Activated naive CD8-positive, alpha-beta T cell treated with anti-CD3 and anti-CD28 coated beads, Interleukin-2, amount 50 U/mL, for 24 hours (primary cell): ENCODE data around the gene POLR1G.

Source experiments
- ATAC-seq: fragments of 150-1000 bp; cut with Tn5 transposase; one replicate; pipeline ENCODE4 v1.10.0; 2021
- DNase-seq: peaks from one replicate; pipeline ENCODE4 v3.0.0; 2021
- H3K27ac Mint-ChIP-seq: one replicate; pipeline ENCODE4 v1.8.0; 2021; ENCODE audit warnings: mild to moderate bottlenecking, mixed read lengths
- H3K27me3 Mint-ChIP-seq: one replicate; pipeline ENCODE4 v1.8.0; 2021; ENCODE audit warnings: mixed read lengths
- H3K36me3 Mint-ChIP-seq: one replicate; pipeline ENCODE4 v1.8.0; 2021; ENCODE audit warnings: low read depth, mixed read lengths
- H3K4me1 Mint-ChIP-seq: one replicate; pipeline ENCODE4 v1.8.0; 2021; ENCODE audit warnings: mixed read lengths
- H3K4me3 Mint-ChIP-seq: one replicate; pipeline ENCODE4 v1.8.0; 2021; ENCODE audit warnings: mild to moderate bottlenecking, moderate library complexity, mixed read lengths
- H3K9me3 Mint-ChIP-seq: one replicate; pipeline ENCODE4 v1.8.0; 2021; ENCODE audit warnings: mixed read lengths

The POLR1G gene

GRCh38 chr19:45442778-45443461 is 36.5 kb downstream of the POLR1G start:
- no peak for ATAC-seq
- peak; percentile 45 for DNase-seq
- no peaks in the 10 kb centered on the region for H3K27me3 Mint-ChIP-seq
- H3K4me3 Mint-ChIP-seq = peak overlapping the region; percentile 62
- H3K27ac Mint-ChIP-seq = peak overlapping the region; percentile 43
- peaks cover 3% of the 10 kb centered on the region for H3K36me3 Mint-ChIP-seq
- H3K9me3 Mint-ChIP-seq = no peaks in the 10 kb centered on the region
- H3K4me1 Mint-ChIP-seq = peaks cover 48% of the 10 kb centered on the region

GRCh38 chr19:45443462-45444317 is 37.2 kb downstream of the POLR1G start:
- H3K27ac Mint-ChIP-seq = peak overlapping the region; percentile 84
- DNase-seq (peak; percentile 71), ATAC-seq (peak; percentile 53)
- H3K36me3 Mint-ChIP-seq = peaks cover 3% of the 10 kb centered on the region
- H3K27me3 Mint-ChIP-seq = no peaks in the 10 kb centered on the region
- peak overlapping the region; percentile 84 for H3K4me3 Mint-ChIP-seq
- no peaks in the 10 kb centered on the region for H3K9me3 Mint-ChIP-seq
- H3K4me1 Mint-ChIP-seq = peaks cover 48% of the 10 kb centered on the region

DNA sequence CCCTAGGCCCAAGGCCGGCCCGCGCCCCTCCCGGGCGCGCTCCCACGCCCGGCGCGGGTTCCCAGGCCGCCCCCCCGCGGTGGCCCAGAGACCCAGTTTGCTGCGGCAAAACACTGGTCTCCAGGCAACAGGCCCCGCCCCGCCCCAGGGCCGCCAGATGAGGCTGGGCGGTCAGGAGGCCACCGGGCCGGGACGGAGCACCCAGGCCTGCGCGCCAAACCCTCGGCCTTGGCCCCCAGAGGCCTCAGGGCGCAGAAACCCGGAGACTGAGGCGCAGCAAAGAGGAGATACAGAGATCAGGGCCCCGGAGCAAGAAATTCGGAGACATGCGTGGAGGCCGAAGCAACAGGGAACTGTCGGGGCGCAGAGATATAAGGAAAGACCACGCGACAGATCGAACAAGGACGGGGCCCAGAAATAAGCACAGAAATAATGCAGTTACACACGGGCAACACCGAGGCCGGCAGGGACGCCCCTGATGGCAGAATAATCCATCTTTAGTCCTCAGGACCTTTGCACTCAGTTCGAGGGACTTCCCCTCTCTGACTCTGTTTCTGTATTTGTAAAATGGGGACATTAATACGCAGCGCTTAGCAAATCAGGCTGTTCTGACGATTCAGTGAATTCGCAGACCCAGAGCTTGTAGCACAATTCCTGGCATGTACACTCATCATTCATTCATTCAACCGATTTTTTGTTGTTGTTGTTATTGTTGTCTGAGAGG is 38.0 kb downstream of the POLR1G start:
- peak; percentile 86 for DNase-seq
- peaks cover 53% of the 10 kb centered on the region for H3K4me1 Mint-ChIP-seq

GRCh38 chr19:45445139-45445538 is 38.7 kb downstream of the POLR1G start:
- ATAC-seq (no peak), DNase-seq (no peak)
- no peaks in the 10 kb centered on the region for H3K27me3 Mint-ChIP-seq
- no peaks in the 10 kb centered on the region for H3K9me3 Mint-ChIP-seq
- no peak overlapping the region for H3K27ac Mint-ChIP-seq
- H3K4me1 Mint-ChIP-seq = peaks cover 59% of the 10 kb centered on the region
- peaks cover 3% of the 10 kb centered on the region for H3K36me3 Mint-ChIP-seq
- H3K4me3 Mint-ChIP-seq = peak overlapping the region; percentile 84

More for the DNA sequence above, 38.0 kb downstream of the POLR1G start:
- Mint-ChIP-seq H3K4me3 (peak overlapping the region; percentile 84), H3K36me3 (peaks cover 3% of the 10 kb centered on the region), H3K27ac (peak overlapping the region; percentile 84), H3K9me3 (no peaks in the 10 kb centered on the region), H3K27me3 (no peaks in the 10 kb centered on the region)
- peak; percentile 56 for ATAC-seq

DNA sequence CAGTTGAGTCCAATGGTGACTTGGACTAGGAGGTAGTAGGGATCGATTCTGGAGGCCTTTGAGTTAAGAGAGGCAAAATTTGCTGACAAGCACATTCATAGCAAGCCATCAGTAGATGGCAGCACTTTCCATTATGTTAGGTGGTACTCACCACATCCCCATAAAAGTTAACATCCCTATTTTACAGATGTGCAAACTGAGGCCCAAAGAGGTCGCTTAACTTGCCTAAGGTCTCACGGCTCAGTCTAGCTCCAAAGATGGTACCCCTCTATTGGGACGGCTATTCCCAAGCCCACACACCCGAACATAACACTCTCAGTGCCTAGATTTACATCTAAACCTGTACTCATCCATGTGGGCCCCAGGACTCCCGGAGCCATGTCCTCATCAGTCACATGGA is 39.9 kb downstream of the POLR1G start:
- H3K4me1 Mint-ChIP-seq = peaks cover 56% of the 10 kb centered on the region
- H3K27me3 Mint-ChIP-seq = no peaks in the 10 kb centered on the region
- peaks cover 7% of the 10 kb centered on the region for H3K36me3 Mint-ChIP-seq
- peak overlapping the region; percentile 39 for H3K27ac Mint-ChIP-seq
- H3K9me3 Mint-ChIP-seq = no peaks in the 10 kb centered on the region
- no peak overlapping the region for H3K4me3 Mint-ChIP-seq
- DNase-seq (no peak), ATAC-seq (no peak)

DNA sequence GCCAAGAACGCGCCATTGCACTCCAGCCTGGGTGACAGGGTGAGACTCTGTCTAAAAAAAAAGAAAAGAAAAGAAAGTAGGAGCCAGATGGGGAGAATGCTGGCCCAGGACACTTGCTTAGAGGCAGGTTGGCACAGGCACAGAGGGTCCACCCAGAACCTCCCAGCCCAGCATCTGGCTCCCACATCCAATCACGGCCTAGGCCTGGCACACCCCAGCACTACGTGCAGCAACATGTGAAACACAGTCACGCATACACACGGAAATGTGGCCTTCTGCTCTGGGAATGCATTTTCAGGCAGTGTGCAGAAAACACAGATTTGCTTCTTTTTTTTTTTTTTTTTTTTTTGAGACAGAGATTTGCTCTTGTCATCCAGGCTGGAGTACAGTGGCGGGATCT is 40.5 kb downstream of the POLR1G start:
- no peaks in the 10 kb centered on the region for H3K27me3 Mint-ChIP-seq
- no peak for ATAC-seq
- no peak overlapping the region for H3K27ac Mint-ChIP-seq
- no peak for DNase-seq
- peaks cover 8% of the 10 kb centered on the region for H3K36me3 Mint-ChIP-seq
- peaks cover 62% of the 10 kb centered on the region for H3K4me1 Mint-ChIP-seq
- H3K9me3 Mint-ChIP-seq = no peaks in the 10 kb centered on the region
- no peak overlapping the region for H3K4me3 Mint-ChIP-seq

DNA sequence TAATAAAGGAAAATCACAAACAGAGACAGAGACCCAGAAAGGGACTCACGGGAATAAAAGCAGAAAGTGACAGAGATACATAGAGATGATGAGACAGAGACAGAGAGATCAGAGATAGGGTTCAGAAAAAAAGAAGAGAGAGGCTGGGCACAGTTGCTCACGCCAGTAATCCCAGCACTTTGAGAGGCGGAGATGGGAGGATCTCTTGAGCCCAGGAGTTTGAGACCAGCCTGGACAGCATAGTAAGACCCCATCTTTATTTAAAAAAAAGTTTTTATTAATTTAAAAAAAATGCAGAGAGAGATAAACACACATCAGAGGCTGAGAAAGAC is 41.9 kb downstream of the POLR1G start:
- Mint-ChIP-seq H3K27me3 (no peaks in the 10 kb centered on the region), H3K4me1 (peaks cover 55% of the 10 kb centered on the region), H3K27ac (no peak overlapping the region), H3K9me3 (no peaks in the 10 kb centered on the region), H3K36me3 (peaks cover 8% of the 10 kb centered on the region), H3K4me3 (no peak overlapping the region)
- DNase-seq = no peak
- ATAC-seq = no peak

- no peak for DNase-seq
- Mint-ChIP-seq H3K27ac (peak overlapping the region; percentile 78), H3K4me3 (peak overlapping the region; percentile 91), H3K27me3 (no peaks in the 10 kb centered on the region), H3K4me1 (peaks cover 52% of the 10 kb centered on the region), H3K9me3 (no peaks in the 10 kb centered on the region), H3K36me3 (peaks cover 8% of the 10 kb centered on the region)
- no peak for ATAC-seq
These were observed 42.4 kb downstream of the POLR1G start for GRCh38 chr19:45448887-45449299.

GRCh38 chr19:45450012-45450333 is 43.5 kb downstream of the POLR1G start:
- H3K36me3 Mint-ChIP-seq = peaks cover 8% of the 10 kb centered on the region
- H3K27ac Mint-ChIP-seq = peak overlapping the region; percentile 94
- peak; percentile 18 for ATAC-seq
- DNase-seq = peak; percentile 25
- H3K4me1 Mint-ChIP-seq = peaks cover 48% of the 10 kb centered on the region
- H3K9me3 Mint-ChIP-seq = no peaks in the 10 kb centered on the region
- no peaks in the 10 kb centered on the region for H3K27me3 Mint-ChIP-seq
- peak overlapping the region; percentile 91 for H3K4me3 Mint-ChIP-seq

- no peaks in the 10 kb centered on the region for H3K9me3 Mint-ChIP-seq
- H3K4me3 Mint-ChIP-seq = peak overlapping the region; percentile 83
- DNase-seq = peak; percentile 48
- H3K36me3 Mint-ChIP-seq = peaks cover 4% of the 10 kb centered on the region
- H3K27ac Mint-ChIP-seq = peak overlapping the region; percentile 91
- peaks cover 52% of the 10 kb centered on the region for H3K4me1 Mint-ChIP-seq
- H3K27me3 Mint-ChIP-seq = no peaks in the 10 kb centered on the region
- ATAC-seq = peak; percentile 30
These were observed 44.8 kb downstream of the POLR1G start for GRCh38 chr19:45451131-45451849.

DNA sequence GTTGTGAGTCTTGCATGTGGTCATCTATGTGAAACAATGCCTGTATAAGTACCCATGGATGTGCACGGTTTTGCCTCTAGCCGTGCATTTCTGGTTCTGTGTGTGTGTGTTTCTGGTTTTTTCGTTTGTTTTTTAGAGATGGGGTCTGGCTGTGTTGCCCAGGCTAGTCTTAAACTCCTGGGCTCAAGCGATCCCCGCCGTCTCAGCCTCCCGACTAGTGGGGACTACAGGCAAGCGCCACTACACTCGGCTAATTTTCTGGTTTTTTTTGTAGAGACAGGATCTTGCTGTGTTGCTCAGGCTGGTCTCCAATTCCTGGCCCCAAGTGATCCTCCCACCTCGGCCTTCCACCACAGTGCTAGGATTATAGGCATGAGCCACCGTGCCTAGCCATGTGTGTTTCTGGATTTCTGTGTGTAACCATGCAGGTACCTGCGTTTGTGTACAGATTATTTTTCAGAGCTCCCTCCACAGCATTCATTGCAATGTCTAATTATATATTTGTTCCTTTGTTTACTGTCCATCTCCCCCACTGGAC is 45.5 kb downstream of the POLR1G start:
- Mint-ChIP-seq H3K36me3 (peaks cover 4% of the 10 kb centered on the region), H3K27me3 (no peaks in the 10 kb centered on the region), H3K4me3 (peak overlapping the region; percentile 83), H3K27ac (peak overlapping the region; percentile 91), H3K4me1 (peaks cover 53% of the 10 kb centered on the region), H3K9me3 (no peaks in the 10 kb centered on the region)
- no peak for ATAC-seq
- no peak for DNase-seq

GRCh38 chr19:45455707-45456499 is 49.5 kb downstream of the POLR1G start:
- peaks cover 35% of the 10 kb centered on the region for H3K4me1 Mint-ChIP-seq
- H3K36me3 Mint-ChIP-seq = peaks cover 2% of the 10 kb centered on the region
- H3K27ac Mint-ChIP-seq = peak overlapping the region; percentile 87
- H3K9me3 Mint-ChIP-seq = no peaks in the 10 kb centered on the region
- ATAC-seq (peak; percentile 89), DNase-seq (peak; percentile 79)
- H3K4me3 Mint-ChIP-seq = peak overlapping the region; percentile 38
- H3K27me3 Mint-ChIP-seq = peaks cover 2% of the 10 kb centered on the region

DNA sequence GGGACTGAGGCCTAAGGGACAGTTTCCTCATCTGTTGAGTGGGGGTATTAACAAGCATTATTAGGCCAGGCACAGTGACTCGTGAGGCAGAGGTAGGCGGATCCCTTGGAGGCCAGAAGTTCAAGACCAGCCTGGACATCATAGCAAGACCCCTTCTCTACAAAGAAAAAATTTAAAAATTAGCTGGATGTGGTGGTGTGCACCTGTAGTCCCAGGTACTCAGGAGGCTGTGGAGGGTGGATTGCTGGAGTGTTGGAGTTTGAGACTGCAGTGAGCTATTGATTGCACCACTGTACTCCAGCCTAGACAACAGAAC is 50.0 kb downstream of the POLR1G start:
- Mint-ChIP-seq H3K27me3 (peaks cover 2% of the 10 kb centered on the region), H3K36me3 (no peaks in the 10 kb centered on the region), H3K4me1 (peaks cover 30% of the 10 kb centered on the region), H3K9me3 (no peaks in the 10 kb centered on the region), H3K27ac (peak overlapping the region; percentile 87), H3K4me3 (peak overlapping the region; percentile 38)
- DNase-seq (no peak), ATAC-seq (no peak)
